Lower lobe of right lung (tissue), 2 donors: Measurements from ENCODE around the gene ETV5. TPM values are rescaled to one million over a fixed set of nuclear protein-coding genes. Genes with fewer than 3 reads are reported as not detected.

ENCODE experiments used
- ATAC-seq, 2 donors: fragments of 200-7000 bp; cut with Tn5 transposase; one replicate each; pipeline ENCODE4 v1.9.1; 2020 to 2022; ENCODE audit warnings: mild to moderate bottlenecking in 2 of 2, moderate library complexity in 2 of 2
- DNase-seq: peaks from one replicate; pipeline ENCODE4 v3.0.0-alpha.2; 2020
- H3K27ac ChIP-seq: fragments of 200-600 bp; one replicate; pipeline ENCODE4 v1.8.0; 2022
- H3K27me3 ChIP-seq: fragments of 200-600 bp; one replicate; pipeline ENCODE4 v1.8.0; 2022; ENCODE audit warnings: low read depth
- H3K36me3 ChIP-seq: fragments of 200-600 bp; one replicate; pipeline ENCODE4 v1.8.0; 2022; ENCODE audit warnings: mild to moderate bottlenecking
- H3K4me1 ChIP-seq: fragments of 200-600 bp; one replicate; pipeline ENCODE4 v1.8.0; 2022
- H3K4me3 ChIP-seq: fragments of 200-600 bp; one replicate; pipeline ENCODE4 v1.8.0; 2022; ENCODE audit warnings: mild to moderate bottlenecking
- H3K9me3 ChIP-seq: fragments of 200-600 bp; one replicate; pipeline ENCODE4 v1.8.0; 2022
- intact Hi-C: fragments of 100-400 bp; cut with DNase I; formaldehyde crosslinking; loops from one replicate; pipeline ENCODE4 v1.11.0; 2022
- total RNA-seq: library from RNA; stranded (reverse); fragmentation: NEBNext Ultra II Directional; extraction: Animal tissue kit (Norgen Biotek cat#: 25700); gene quantifications from one replicate; pipeline ENCODE4 v1.2.1, GENCODE V29; 2021
- TF ChIP-seq, protein P1 (sequence below): fragments of 200-600 bp; IDR thresholded peaks from one replicate; pipeline ENCODE4 v1.8.0; 2022; ENCODE audit warnings: antibody characterized with exemption, mild to moderate bottlenecking
- donor health status: DM: no; HTN: yes; CAD: no; lungs with severe emphysema.

ETV5 gene
- total RNA-seq, 1 donor from 2014 or later = 65.5 TPM

DNA sequence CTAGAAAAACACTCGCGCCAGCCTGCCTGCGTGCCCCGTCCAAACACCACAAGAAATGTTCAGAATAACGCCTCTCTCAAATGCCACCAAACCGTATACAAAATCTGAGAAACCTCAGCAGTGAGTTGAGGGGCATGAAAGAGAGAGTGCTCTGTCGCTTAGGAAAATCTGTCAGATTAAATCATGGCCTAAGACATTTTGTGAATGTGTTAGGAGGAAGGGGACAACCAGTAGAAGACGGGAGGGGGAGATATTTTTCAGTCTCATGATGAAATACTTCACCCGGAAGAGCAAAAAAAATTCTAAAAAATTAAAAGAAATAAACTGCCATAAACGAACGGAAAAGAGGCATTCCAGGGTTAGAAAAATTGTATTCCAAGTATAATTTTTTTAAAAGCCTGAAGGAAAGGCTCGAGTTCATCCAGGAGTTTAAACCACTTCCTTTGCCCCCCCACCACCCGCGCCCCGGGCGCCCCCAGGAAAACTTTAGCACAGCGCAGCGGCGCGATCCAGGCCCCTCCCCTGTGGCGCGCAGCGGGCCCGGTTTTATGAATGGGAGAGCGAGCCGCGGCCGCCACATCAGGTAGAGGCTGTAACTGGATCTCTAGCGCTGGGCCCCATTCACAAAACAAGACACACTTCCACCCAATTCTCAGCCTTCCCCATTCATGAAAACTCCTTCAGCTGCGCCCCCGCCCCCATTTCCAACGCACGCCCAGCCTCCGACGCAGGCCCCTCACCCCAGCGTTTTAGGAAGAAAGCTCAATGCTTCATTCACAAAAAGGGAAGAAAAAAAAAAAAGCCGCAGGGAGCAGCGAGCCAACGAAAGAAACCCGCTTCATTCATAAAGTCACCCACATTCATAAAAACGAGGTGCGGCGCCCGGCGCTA, 1.4 kb downstream of the ETV5 start:
- intact Hi-C loops = no loop called here
- DNase-seq (peak; percentile 70), ATAC-seq (peak in 1 of 2 donors; percentile 30)
- H3K9me3 ChIP-seq = no peaks in the 10 kb centered on the region
- peaks cover 10% of the 10 kb centered on the region for H3K27me3 ChIP-seq
- H3K4me1 ChIP-seq = peaks cover 46% of the 10 kb centered on the region
- H3K36me3 ChIP-seq = peaks cover 5% of the 10 kb centered on the region
- H3K27ac ChIP-seq = peak overlapping the region; percentile 87
- TF ChIP-seq, protein P1, sequence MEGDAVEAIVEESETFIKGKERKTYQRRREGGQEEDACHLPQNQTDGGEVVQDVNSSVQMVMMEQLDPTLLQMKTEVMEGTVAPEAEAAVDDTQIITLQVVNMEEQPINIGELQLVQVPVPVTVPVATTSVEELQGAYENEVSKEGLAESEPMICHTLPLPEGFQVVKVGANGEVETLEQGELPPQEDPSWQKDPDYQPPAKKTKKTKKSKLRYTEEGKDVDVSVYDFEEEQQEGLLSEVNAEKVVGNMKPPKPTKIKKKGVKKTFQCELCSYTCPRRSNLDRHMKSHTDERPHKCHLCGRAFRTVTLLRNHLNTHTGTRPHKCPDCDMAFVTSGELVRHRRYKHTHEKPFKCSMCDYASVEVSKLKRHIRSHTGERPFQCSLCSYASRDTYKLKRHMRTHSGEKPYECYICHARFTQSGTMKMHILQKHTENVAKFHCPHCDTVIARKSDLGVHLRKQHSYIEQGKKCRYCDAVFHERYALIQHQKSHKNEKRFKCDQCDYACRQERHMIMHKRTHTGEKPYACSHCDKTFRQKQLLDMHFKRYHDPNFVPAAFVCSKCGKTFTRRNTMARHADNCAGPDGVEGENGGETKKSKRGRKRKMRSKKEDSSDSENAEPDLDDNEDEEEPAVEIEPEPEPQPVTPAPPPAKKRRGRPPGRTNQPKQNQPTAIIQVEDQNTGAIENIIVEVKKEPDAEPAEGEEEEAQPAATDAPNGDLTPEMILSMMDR = no peak
- peak overlapping the region; percentile 77 for H3K4me3 ChIP-seq

DNA sequence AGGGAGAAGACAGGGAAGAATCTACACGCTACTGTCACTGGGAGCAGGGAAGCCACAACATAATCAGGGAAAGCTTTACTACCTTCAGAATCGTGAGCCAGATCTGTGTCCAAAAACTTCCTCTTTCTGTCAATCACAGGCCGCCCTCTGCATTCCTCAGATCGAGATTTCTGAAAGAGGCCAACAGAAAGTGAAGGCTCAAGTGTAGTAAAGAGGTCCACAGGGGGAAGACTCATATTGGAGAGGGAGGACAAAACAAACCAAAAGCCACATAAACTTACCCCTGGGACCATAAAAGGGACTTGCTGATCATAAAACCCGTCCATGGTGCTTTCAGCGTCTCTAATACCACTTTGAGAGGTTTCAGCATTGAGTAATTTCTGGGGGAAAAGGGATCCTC, 3.3 kb downstream of the ETV5 start:
- Histone ChIP-seq H3K27me3 (peaks cover 5% of the 10 kb centered on the region), H3K27ac (peak overlapping the region; percentile 15), H3K9me3 (no peaks in the 10 kb centered on the region), H3K36me3 (peaks cover 5% of the 10 kb centered on the region), H3K4me3 (peak overlapping the region; percentile 2), H3K4me1 (peaks cover 39% of the 10 kb centered on the region)
- DNase-seq (no peak), ATAC-seq (no peak)
- TF ChIP-seq, protein P1 = no peak
- intact Hi-C loops = no loop called here

DNA sequence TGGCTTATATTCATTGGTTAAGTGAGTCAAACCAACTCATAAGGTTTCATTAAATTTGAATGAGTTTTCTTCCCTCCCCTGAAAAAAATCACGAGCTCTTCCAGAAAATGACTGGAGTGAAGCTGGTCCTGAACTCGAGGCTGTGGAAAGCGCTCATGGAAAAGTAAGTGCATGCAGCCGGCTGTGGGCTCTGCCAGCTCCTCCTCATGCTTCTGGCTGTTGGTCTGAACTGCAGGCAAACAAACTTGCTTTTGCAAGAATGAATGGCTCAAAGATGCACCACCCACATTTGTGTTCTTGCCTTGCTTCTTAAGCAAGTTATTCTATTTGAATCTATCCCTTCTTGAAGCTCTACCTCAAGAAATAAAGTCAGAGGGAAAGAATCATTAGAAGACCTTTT, 6.2 kb downstream of the ETV5 start:
- intact Hi-C loops = no loop called here
- Histone ChIP-seq H3K4me3 (no peak overlapping the region), H3K4me1 (peaks cover 45% of the 10 kb centered on the region), H3K36me3 (peaks cover 5% of the 10 kb centered on the region), H3K9me3 (no peaks in the 10 kb centered on the region), H3K27me3 (peaks cover 5% of the 10 kb centered on the region), H3K27ac (no peak overlapping the region)
- DNase-seq (no peak), ATAC-seq (no peak)
- TF ChIP-seq, protein P1 = no peak

DNA sequence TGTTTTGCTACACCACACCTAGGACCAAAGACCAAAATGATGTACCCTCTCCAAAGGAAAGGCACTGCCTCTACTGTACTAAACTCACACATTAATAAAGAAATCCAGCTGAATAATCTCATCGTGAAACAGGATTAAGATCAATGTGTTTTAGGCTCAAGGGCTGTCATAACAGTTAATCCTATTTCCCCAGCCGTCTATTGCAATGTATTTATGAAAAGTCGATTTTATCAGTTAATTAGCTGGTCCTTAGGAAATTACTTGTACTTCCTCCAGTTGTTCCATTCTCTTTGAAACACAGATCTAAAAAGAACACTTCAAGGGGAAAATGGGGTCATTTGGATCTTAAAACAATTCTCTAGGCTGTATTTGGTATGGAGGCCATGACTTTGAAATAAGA, 8.5 kb downstream of the ETV5 start:
- intact Hi-C loops = no loop called here
- ATAC-seq (no peak), DNase-seq (no peak)
- no peak overlapping the region for H3K27ac ChIP-seq
- no peaks in the 10 kb centered on the region for H3K9me3 ChIP-seq
- H3K4me3 ChIP-seq = no peak overlapping the region
- TF ChIP-seq, protein P1 = no peak
- peaks cover 48% of the 10 kb centered on the region for H3K4me1 ChIP-seq
- peaks cover 5% of the 10 kb centered on the region for H3K36me3 ChIP-seq
- no peaks in the 10 kb centered on the region for H3K27me3 ChIP-seq

DNA sequence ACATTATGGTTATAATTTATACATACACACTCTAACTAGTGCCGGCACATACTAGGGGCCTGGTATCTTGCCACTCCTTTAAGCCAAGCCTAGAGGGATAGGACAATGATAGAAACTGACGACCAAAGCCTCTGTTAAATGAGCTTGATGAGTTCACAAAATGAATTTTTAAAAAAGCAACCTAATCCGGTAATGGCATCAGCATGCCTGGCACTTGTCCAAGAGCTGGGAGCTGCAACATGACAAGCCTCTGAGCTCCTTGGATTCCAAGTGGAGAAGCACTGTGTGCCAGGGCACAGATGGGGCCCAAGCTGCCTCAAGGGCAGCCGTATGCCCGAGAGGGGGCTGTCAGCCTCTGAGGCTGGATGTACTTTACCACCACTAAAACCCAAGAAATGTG, 9.7 kb downstream of the ETV5 start:
- peak; percentile 63 for DNase-seq
- peaks cover 54% of the 10 kb centered on the region for H3K4me1 ChIP-seq

More for the DNA sequence above, 9.7 kb downstream of the ETV5 start:
- Histone ChIP-seq H3K4me3 (no peak overlapping the region), H3K27ac (peak overlapping the region; percentile 25), H3K9me3 (no peaks in the 10 kb centered on the region), H3K27me3 (no peaks in the 10 kb centered on the region), H3K36me3 (no peaks in the 10 kb centered on the region)
- TF ChIP-seq, protein P1 = no peak
- ATAC-seq = no peak
- intact Hi-C loops = no loop called here
